ENCODE results near the gene PDE8B.

- TF ChIP-seq POLR2A (IDR thresholded peaks at IDR 0.05) (no peak), CTCF (IDR thresholded peaks at IDR 0.05) (no peak)
Observed at GRCh38 chr5:77369566-77369965, 159.1 kb downstream of the PDE8B start.
